ENCODE results near the gene L3MBTL2. TPM values are rescaled to one million over a fixed set of nuclear protein-coding genes. Genes with fewer than 3 reads are reported as not detected.

The L3MBTL2 gene
- total RNA-seq, 2 donors from 2014 or later: 24.3 to 26.5 TPM

- Histone ChIP-seq H3K4me1 (ENCODE audit: control insufficient read depth, insufficient read depth, low read length) (no peaks in the 10 kb centered on the region), H3K36me3 (ENCODE audit: control insufficient read depth, insufficient read depth, low read length) (peaks cover 47% of the 10 kb centered on the region), H3K27me3 (ENCODE audit: control insufficient read depth, insufficient read depth, low read length, poor library complexity, severe bottlenecking) (no peaks in the 10 kb centered on the region), H3K4me3 (ENCODE audit: low read length) (no peak overlapping the region), H3K9me3 (ENCODE audit: control insufficient read depth, low read length) (no peaks in the 10 kb centered on the region), H3K27ac (ENCODE audit: low read depth, low read length) (no peak overlapping the region), H3K9ac (ENCODE audit: extremely low read depth, low read length, poor library complexity, severe bottlenecking) (no peak overlapping the region)
- Mint-ChIP-seq H3K36me3 (ENCODE audit: low read depth) (peaks cover 62% of the 10 kb centered on the region), H3K27me3 (ENCODE audit: insufficient read depth) (no peaks in the 10 kb centered on the region), H3K4me1 (no peaks in the 10 kb centered on the region), H3K4me3 (no peak overlapping the region), H3K9me3 (no peaks in the 10 kb centered on the region), H3K27ac (peak overlapping the region; percentile 21)
- no peak for TF ChIP-seq CTCF (conservative IDR thresholded peaks at IDR 0.05)
- DNase-seq: no peak
- WGBS, 2 experiments (ENCODE audit: insufficient coverage in 1 of 2, insufficient read length in 1 of 2): 71 to 95% methylated on average over 1 to 12 of the region's 12 CpGs
Measured at GRCh38 chr22:41250127-41250526, 45.0 kb downstream of the L3MBTL2 start.

- 95 to 98% methylated on average over 8 of the region's 8 CpGs for WGBS, 2 experiments (ENCODE audit: insufficient coverage in 1 of 2, insufficient read length in 1 of 2)
- Histone ChIP-seq H3K27me3 (ENCODE audit: control insufficient read depth, insufficient read depth, low read length, poor library complexity, severe bottlenecking) (no peaks in the 10 kb centered on the region), H3K36me3 (ENCODE audit: control insufficient read depth, insufficient read depth, low read length) (peaks cover 53% of the 10 kb centered on the region), H3K4me1 (ENCODE audit: control insufficient read depth, insufficient read depth, low read length) (no peaks in the 10 kb centered on the region), H3K9ac (ENCODE audit: extremely low read depth, low read length, poor library complexity, severe bottlenecking) (no peak overlapping the region), H3K4me3 (ENCODE audit: low read length) (no peak overlapping the region), H3K27ac (ENCODE audit: low read depth, low read length) (no peak overlapping the region), H3K9me3 (ENCODE audit: control insufficient read depth, low read length) (no peaks in the 10 kb centered on the region)
- TF ChIP-seq CTCF (conservative IDR thresholded peaks at IDR 0.05): no peak
- Mint-ChIP-seq H3K9me3 (no peaks in the 10 kb centered on the region), H3K4me3 (no peak overlapping the region), H3K4me1 (peaks cover 3% of the 10 kb centered on the region), H3K27me3 (ENCODE audit: insufficient read depth) (no peaks in the 10 kb centered on the region), H3K27ac (no peak overlapping the region), H3K36me3 (ENCODE audit: low read depth) (peaks cover 75% of the 10 kb centered on the region)
- no peak for DNase-seq
Measured at GRCh38 chr22:41252365-41252764, 47.3 kb downstream of the L3MBTL2 start.

- no peaks in the 10 kb centered on the region for H3K27me3 ChIP-seq (ENCODE audit: control insufficient read depth, insufficient read depth, low read length, poor library complexity, severe bottlenecking)
- H3K27ac ChIP-seq (ENCODE audit: low read depth, low read length): no peak overlapping the region
- DNase-seq: no peak
- Mint-ChIP-seq H3K4me1 (peaks cover 3% of the 10 kb centered on the region), H3K4me3 (no peak overlapping the region), H3K9me3 (no peaks in the 10 kb centered on the region), H3K36me3 (ENCODE audit: low read depth) (peaks cover 78% of the 10 kb centered on the region), H3K27me3 (ENCODE audit: insufficient read depth) (no peaks in the 10 kb centered on the region), H3K27ac (no peak overlapping the region)
- WGBS, 2 experiments (ENCODE audit: insufficient coverage in 1 of 2, insufficient read length in 1 of 2): 95 to 100% methylated on average over 5 to 7 of the region's 7 CpGs
- H3K4me1 ChIP-seq (ENCODE audit: control insufficient read depth, insufficient read depth, low read length): no peaks in the 10 kb centered on the region
- peaks cover 60% of the 10 kb centered on the region for H3K36me3 ChIP-seq (ENCODE audit: control insufficient read depth, insufficient read depth, low read length)
- no peaks in the 10 kb centered on the region for H3K9me3 ChIP-seq (ENCODE audit: control insufficient read depth, low read length)
- TF ChIP-seq CTCF (conservative IDR thresholded peaks at IDR 0.05): no peak
- H3K4me3 ChIP-seq (ENCODE audit: low read length): no peak overlapping the region
- no peak overlapping the region for H3K9ac ChIP-seq (ENCODE audit: extremely low read depth, low read length, poor library complexity, severe bottlenecking)
Measured at GRCh38 chr22:41254230-41254629, 49.1 kb downstream of the L3MBTL2 start.

Data from endodermal cell (in vitro differentiated cells).